GM21528 (cell line): ENCODE results near the gene BRPF3.
"Not testable (repeated sequence)": the region's sequence is repeated elsewhere in the genome, so short reads cannot be mapped to it uniquely, and the experiment has no call there.

Experiments
- ATAC-seq: cut with Tn5 transposase; IDR thresholded peaks from one replicate; pipeline ENCODE4 v1.9.1; 2021; ENCODE audit warnings: mild to moderate bottlenecking, moderate library complexity; ENCODE audit not compliant: unreplicated experiment, low FRiP score

BRPF3 gene

DNA sequence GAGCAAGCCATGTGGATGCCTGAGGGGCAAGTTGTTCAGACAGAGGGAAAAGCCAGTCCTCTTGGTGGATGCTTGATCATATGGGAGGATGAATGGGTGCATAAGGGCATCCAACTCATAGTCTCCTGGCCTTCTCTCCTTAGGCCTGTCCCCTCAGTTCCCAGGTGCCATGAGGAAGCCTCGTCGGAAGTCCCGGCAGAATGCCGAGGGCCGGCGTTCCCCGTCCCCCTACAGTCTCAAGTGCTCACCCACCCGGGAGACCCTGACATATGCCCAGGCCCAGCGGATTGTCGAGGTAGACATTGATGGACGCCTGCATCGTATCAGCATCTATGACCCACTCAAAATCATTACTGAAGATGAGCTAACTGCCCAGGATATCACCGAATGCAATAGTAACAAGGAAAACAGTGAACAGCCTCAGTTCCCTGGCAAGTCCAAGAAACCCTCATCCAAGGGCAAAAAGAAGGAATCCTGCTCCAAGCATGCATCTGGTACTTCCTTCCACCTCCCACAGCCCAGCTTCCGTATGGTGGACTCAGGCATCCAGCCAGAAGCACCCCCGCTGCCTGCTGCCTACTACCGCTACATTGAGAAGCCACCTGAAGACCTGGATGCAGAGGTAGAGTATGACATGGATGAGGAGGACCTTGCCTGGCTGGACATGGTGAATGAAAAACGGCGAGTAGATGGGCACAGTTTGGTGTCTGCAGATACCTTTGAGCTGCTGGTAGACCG is 3.8 kb downstream of the BRPF3 start:
- ATAC-seq = no peak

DNA sequence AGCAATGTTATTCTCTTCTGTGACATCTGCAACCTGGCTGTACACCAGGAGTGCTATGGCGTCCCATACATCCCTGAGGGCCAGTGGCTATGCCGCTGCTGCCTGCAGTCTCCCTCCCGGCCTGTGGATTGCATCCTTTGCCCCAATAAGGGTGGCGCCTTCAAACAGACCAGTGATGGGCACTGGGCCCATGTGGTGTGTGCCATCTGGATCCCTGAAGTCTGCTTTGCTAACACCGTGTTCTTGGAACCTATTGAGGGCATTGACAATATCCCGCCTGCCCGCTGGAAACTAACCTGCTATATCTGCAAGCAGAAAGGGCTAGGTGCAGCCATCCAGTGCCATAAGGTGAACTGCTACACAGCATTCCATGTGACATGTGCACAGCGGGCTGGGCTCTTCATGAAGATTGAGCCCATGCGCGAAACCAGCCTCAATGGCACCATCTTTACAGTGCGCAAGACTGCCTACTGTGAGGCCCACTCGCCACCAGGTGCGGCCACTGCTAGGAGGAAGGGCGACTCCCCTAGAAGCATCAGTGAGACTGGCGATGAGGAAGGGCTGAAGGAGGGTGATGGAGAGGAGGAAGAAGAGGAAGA is 4.6 kb downstream of the BRPF3 start:
- ATAC-seq = no peak

DNA sequence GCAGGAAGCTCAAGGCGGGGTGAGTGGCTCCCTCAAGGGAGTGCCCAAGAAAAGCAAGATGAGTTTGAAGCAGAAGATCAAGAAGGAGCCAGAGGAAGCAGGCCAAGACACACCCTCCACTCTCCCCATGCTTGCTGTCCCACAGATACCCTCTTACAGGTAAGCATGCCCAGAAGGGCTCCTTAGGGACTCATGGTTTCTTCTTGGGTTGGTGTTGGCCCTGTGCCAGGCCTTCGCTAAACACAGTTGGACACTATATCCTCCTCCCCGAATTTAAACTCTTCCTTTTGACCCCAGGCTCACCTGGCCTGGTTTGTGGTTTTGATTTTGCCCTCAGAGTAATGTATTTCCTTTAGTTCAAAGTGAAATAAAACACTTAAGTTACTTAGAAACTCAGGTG is 5.1 kb downstream of the BRPF3 start:
- no peak for ATAC-seq

DNA sequence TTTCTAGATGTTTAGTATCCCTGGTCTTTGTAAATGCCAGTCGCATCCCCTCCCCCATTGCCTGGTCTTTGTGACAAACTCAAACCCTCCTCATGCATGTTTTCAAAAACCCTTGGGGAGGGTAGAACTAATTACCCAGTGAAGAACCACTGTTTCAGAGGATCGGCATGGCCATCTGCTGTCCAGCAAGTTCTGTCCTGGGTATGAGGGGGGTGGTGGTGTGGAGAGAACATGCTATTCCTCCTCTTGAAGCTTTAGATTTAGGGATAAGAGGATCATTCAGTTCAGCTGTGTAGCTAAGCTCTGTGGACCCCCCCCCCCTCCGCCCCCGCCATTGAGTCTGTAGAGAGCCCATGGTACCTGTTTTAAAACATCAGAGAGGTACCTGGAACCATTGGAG is 5.6 kb downstream of the BRPF3 start:
- ATAC-seq = no peak

DNA sequence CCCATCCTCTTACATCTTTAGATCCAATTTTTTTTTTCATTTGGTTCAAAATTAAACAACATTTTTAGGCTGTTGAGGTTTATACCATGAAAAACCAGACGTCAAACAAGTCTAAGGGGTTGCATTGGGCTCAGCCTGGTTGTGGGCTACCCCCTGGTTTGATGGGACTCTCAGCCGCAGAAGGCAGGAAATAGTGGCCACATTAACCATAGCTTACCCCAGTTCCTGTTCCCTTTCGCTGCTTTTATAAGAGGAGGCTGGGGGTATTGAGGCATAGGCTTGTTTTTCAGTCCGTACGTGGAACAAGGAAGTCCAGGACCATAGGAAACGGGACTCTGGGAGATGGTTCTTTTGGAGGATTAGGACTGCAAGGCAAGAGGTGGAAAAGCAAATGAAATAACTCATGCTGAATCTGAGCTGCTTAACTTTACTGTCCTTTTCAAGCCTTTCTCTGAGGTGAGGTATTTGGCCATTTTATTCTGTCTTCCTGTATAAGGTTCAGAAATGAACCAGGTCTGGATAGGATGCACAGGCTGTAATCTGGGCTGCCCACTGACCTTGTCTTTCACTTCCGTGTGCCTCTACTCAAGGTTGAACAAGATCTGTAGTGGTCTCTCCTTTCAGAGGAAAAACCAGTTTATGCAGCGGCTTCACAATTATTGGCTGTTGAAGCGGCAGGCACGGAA is 7.7 kb downstream of the BRPF3 start:
- no peak for ATAC-seq

DNA sequence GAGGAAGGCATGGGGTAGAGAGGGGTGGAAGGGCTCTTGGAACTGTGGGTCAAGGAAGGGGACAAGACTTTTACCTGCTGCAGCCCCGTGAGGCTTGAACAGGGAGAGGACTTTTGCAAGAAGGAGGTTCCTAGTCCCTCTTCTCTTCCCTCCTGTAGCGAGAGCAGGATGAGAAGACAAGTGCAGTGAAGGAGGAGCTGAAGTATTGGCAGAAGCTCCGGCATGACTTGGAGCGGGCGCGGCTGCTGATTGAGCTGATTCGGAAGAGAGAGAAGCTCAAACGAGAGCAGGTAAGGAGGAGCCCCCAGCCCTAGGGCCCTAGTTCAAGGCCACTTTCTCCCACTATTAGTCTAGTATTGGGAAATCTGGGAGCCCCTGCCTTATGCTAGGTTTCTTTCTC is 10.6 kb downstream of the BRPF3 start:
- ATAC-seq = no peak

DNA sequence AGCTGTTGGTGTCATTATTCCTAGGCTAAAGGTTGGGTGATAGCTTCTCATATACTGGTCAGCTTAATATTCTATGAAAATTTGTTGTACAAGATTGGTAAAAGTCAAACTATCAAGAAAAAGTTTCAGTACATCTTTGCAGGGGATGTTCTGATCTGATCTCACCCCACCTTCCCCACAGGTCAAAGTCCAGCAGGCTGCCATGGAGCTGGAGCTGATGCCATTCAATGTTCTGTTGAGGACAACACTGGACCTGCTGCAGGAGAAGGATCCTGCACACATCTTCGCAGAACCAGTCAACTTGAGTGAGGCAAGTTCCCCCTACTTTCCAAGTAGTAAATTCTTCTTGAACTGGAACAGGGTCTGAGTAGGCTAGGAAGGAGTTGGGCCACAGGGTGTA is 13.1 kb downstream of the BRPF3 start:
- ATAC-seq = no peak

DNA sequence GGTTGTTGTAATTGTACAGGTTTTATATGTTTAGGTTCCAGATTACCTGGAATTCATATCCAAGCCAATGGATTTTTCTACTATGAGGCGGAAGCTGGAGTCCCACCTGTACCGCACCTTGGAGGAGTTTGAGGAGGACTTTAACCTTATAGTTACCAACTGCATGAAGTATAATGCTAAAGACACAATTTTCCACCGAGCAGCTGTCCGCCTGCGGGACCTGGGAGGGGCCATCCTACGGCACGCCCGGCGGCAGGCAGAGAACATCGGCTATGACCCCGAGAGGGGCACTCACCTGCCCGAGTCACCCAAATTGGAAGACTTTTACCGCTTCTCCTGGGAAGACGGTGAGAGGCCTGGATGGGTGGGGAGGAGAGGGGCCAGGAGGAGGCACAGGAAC is 13.6 kb downstream of the BRPF3 start:
- ATAC-seq = no peak

DNA sequence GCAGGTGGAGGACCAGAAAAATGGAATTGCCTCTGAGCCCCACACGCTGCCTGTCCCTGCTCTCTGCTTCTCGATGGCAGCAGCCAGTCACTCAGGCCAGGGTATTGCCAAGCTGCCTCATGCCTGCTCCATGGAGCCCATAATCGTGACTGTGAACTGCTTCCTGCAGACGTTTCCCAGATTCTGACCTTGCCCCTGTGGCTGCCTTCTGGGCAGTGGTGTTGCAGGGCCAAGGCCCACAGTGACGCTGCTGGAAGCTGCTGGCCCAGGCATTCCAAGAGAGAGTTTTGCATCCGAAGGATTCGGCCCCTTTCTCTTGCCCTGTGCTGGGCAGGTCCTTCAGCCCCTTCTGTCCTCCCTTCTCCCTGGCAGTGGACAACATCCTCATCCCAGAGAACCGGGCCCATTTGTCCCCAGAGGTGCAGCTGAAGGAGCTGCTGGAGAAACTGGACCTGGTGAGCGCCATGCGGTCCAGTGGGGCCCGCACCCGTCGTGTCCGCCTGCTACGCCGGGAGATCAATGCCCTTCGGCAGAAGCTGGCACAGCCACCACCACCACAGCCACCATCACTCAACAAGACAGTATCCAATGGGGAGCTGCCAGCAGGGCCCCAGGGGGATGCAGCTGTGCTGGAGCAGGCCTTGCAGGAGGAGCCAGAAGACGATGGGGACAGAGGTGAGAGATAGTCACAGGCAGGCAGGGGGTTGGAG is 14.5 kb downstream of the BRPF3 start:
- no peak for ATAC-seq

DNA sequence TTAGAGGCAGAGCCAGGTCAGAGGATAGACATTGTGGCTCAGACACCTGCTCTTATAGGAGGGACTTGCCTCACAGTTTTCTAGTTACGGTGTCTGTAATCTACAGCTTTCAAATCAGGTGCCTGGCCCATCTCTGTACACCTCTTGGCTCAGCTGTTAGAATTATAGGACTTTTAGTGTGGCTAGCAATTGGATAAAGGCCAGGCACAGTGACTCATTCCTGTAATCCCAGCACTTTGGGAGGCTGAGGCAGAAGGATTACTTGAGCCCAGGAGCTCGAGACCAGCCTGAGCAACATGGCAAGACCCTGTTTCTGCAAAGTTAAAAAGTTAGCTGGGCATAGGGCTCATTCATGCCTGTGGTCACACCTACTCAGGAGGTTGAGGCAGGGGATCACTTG is 20.0 kb downstream of the BRPF3 start:
- ATAC-seq = no peak

DNA sequence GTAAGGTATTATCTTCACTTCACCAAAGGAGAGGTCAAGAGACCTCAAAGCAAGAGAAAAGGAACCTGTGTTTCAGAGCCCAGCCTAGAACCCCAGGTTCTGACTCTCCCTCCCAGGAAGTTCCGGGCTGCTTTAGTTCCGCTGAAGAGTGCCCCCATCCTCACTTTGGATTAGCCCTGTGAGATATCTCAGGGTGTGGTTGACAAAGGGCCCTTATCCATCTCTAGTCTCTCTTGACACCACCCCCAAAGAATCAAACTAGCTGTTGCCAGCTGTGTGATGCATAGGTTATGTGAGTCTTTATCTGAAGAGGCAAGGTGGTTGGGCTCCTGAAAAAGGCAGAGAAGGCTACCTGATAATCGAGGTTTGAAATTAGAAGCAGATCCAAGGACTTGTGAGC is 20.6 kb downstream of the BRPF3 start:
- no peak for ATAC-seq

DNA sequence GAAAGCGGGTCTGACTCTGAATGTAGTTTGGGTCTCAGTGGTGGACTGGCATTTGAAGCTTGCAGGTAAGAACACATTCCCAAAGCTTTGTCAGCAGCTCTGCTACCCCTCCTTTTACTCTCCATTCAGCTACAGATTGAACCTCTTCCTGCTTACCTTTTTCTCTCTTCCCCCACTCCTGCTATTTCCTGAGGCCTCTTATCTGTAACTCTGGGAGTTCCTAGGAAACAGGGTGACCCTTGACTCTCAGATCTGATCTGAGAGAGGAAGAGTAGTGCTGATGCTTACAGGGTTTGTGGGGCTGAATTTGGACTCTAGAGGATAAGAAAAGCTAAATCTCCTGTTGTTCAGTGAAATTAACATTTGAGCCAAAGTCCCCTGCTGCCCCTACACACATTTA is 21.4 kb downstream of the BRPF3 start:
- no peak for ATAC-seq

DNA sequence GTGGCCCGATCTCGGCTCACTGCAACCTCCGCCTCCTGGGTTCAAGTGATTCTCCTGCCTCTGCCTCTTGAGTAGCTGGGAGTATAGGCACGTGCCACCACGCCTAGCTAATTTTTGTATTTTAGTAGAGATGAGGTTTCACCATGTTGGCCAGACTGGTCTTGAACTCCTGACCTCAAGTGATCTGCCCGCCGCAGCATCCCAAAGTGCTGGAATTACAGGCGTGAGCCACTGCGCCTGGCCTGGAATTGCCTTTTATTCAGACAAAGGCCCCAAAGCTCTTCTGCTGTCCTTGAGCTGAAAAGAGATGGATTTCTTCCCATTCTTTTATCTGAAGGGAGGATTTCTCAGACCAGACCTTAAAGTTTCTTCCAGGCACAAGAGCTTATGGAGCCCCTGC is 22.0 kb downstream of the BRPF3 start:
- not testable (repeated sequence) for ATAC-seq

DNA sequence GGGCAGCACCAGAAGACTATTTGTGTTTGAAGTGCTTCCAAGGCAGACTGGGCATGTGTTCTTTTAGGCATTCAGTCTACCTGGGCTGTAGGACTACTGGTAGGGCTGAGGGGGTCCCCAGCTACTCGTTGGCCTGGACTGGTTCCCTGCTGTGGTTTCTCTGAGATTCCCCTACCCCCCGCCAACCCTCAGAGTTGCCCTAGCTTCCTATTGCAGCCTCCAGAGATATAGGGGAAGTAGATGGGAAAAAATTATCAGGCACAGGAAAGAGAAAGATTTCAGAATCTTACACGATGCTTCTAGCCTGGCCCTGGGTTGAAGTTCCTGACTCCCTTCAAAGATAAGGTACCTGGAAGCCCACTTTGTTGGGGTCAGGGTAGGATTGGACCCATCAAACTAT is 22.5 kb downstream of the BRPF3 start:
- ATAC-seq = no peak

DNA sequence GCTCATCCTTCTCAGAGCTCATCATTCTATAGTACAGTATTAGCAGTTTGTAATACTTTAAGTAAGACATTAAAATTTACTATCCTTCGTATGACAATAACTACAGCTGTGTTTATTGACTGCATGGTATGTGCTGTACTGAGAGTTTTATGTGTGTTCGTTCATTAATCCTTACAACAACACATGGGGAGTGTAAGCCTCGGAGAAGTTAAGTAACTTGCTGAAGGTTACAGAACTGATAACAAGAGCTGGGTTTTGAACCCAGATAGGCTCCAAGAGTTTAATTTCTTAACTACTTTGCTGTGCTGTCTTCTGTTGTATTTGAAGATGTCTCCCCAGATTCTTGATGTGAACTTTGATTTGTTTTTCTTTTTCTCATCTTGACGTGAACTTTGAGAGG is 23.7 kb downstream of the BRPF3 start:
- ATAC-seq = no peak

DNA sequence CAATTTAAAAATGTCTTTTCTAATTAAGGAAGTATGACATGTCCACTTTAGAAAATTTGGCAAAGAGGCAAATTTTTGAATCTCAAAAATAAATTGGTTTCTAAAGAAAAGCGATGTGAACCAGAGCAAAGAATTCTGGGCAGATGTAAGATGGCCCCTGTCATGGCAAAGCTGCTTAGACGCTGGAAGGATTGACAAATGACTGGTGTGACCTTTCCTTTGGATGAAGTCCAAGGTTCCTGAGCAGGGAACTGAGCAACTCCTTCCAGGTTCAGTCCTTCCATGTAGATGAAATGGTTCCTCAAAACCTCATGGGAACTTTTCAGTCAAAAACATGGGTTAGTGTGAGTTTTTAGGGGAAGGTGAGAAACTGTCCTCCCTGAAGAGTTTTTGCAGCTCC is 25.1 kb downstream of the BRPF3 start:
- no peak for ATAC-seq

DNA sequence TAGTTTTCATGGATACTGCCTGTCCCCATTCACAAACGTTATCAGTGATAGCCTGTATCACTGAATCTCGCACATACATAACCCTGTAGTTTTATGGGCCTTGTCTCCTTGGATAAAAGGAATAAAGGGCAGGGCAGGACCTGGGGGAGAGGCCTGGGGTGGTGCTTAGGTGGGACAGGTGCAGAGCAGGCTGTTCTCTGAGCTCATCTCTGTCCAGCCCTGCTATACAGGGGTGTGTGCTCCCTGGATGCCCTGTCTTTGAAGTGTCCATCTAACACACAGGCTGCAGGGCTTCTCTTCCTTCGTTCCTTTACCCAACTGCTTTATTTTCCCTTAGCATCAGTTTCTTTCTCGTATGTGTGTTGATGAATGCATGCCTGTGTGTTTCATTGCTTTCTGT is 26.4 kb downstream of the BRPF3 start:
- ATAC-seq = no peak

DNA sequence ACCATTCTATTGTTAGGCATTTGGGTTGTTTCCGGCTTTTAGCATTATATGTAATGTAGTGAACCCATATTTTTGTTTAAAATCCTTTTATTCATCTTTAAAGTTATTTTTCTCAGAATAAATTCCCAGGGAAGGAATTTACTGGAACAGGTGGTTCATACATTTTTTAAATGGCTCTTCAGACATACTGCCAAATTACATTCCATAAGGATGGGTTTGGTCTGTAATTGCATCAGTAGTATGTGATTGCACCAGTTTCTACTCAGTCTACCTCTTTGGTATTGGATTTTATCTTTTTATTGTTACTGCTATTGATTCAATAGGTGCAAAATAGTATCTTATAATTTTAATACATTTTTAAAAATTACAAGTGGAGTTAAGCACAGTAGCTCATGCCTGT is 27.2 kb downstream of the BRPF3 start:
- no peak for ATAC-seq

DNA sequence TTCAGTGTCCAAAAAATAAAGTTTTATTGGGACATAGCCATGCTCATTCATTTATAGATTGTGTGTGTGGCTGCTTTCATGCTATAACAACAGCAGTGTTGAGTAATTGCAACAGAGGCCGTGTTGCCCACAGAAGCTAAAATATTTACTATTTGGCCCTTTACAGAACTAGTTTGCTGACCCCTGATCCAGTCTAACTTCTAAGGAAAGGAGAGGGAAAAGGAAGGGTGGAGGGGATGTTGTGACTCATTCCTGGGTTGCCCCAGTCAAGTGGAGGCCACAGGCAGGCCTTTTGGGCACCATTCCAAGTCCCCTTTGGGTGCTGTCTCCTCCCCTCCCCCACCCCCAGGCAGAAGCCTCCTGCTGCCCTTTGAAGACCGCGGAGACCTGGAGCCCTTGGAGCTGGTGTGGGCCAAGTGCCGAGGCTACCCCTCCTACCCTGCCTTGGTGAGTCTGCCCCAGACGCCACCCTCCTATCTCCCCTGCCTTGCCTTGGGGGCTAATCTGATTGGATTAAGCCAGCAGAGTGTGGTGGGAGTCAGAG is 28.4 kb downstream of the BRPF3 start:
- no peak for ATAC-seq

DNA sequence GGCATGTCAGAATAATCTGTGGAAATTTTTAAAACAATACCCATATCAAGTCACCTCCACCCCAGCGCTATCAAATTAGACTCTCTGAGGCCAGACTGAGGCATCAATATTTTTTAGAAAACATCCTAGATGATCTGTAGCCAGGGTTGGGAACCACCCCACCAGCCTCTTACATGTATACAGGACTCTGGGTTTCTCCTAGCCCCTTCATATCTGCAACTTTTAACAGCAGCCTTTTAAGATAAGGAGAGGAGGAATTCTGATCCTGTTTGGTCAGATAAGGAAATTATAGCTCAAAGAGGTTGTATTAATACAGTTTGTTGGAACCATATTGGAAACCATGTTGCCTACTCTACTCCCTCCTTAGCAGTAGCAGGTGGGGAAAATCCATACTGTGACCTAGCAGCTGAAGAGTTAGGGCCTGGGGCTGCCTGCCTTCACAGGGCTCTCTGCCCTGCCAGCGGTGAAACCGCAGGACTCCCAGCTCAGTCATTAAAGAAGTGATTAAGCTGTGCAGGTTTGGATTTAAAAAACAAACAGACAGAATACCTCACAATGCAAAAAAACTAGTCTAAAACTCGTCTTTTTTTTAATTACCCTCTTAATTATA is 30.0 kb downstream of the BRPF3 start:
- no peak for ATAC-seq
